Adrenal gland (tissue), 12 donors: ENCODE results near the gene PPP6R2. TPM values are rescaled to one million over a fixed set of nuclear protein-coding genes. Genes with fewer than 3 reads are reported as not detected.

Experiments used
- DNase-seq, 7 donors: peaks; one replicate each; pipeline ENCODE4 v3.0.0-alpha.2; 2019 to 2020
- H3K27ac ChIP-seq, 5 donors: fragments of 200-600 bp; sonication (generic) in 4 of 5; 1 replicate in 3 of 5; 2 replicates in 2 of 5; pipeline versions ENCODE4 v1.5.1 to v1.8.0; 2016 to 2020; ENCODE audit warnings: mild to moderate bottlenecking in 1 of 5
- H3K27me3 ChIP-seq: fragments of 200-600 bp; 2 replicates; pipeline ENCODE4 v1.8.0; 2021
- H3K36me3 ChIP-seq, 2 donors: fragments of 200-600 bp; replicated peaks in 1 of 2; 1 replicate in 1 of 2; 2 replicates in 1 of 2; pipeline versions ENCODE4 v1.5.1 to v1.8.0; 2018 to 2022
- H3K4me1 ChIP-seq, 2 donors: fragments of 200-600 bp; replicated peaks in 1 of 2; 1 replicate in 1 of 2; 2 replicates in 1 of 2; pipeline versions ENCODE4 v1.5.1 to v1.8.0; 2018 to 2021
- H3K4me3 ChIP-seq, 4 donors: fragments of 200-600 bp; sonication (generic) in 3 of 4; one replicate each; pipeline ENCODE4 v1.5.1; 2016 to 2018
- H3K9me3 ChIP-seq, 3 donors: fragments of 200-600 bp; sonication (generic) in 1 of 3; replicated peaks in 1 of 3; 1 replicate in 2 of 3; 2 replicates in 1 of 3; pipeline versions ENCODE4 v1.5.1 to v1.8.0; 2016 to 2021
- CTCF ChIP-seq, 6 experiments: fragments of 450-650 bp in 4 of 6; fragments of 200-600 bp in 2 of 6; sonication (generic) in 1 of 6; IDR thresholded peaks; 1 replicate in 5 of 6; 2 replicates in 1 of 6; pipeline versions ENCODE4 v1.5.1 to v1.8.0; 2016 to 2021; ENCODE audit warnings: antibody characterized with exemption in 6 of 6, mild to moderate bottlenecking in 2 of 6, moderate library complexity in 1 of 6
- POLR2A ChIP-seq, 2 donors: fragments of 450-650 bp; IDR thresholded peaks; one replicate each; pipeline ENCODE4 v1.6.1; 2017; ENCODE audit warnings: antibody characterized with exemption in 2 of 2, mild to moderate bottlenecking in 2 of 2, moderate library complexity in 1 of 2
- WGBS, 4 donors: extraction: QIAGEN DNeasy Blood & Tissue Kit in 2 of 4; methylation state at CpG; one replicate each; pipeline versions ENCODE4 v1.1.5 to v1.1.7; 2013 to 2017; 5-methylcytosine and 5-hydroxymethylcytosine counted together
- intact Hi-C, 2 donors: fragments of 100-400 bp; cut with DNase I; formaldehyde crosslinking; loops; one replicate each; pipeline versions ENCODE4 v1.14.1 to v1.15.0; 2022 to 2023
- polyA plus RNA-seq, 3 donors: library from polyadenylated mRNA; stranded (reverse); fragments of 200-250 nt in 2 of 3; fragments of 350-450 nt in 1 of 3; fragmentation: Illumina TruSeq in 1 of 3; extraction: RNeasy Lipid Tissue Mini Kit (QIAGEN cat#74804) in 1 of 3; gene quantifications; one replicate each; pipeline ENCODE4 v1.2.3, GENCODE V29; 2013 to 2014
- total RNA-seq, 9 donors: library from RNA; depleted of rRNA in 4 of 9; stranded (reverse); fragments of >200 nt in 4 of 9; fragments of 120-200 nt in 1 of 9; fragmentation: NEBNext Ultra II Directional in 1 of 9; extraction: Animal tissue kit (Norgen Biotek cat#: 25700) in 1 of 9; gene quantifications; one replicate each; pipeline versions ENCODE4 v1.1.0 to v1.2.4, GENCODE V29; 2013 to 2023
- donor health status: healthy with polysubstance abuse.
- donor health status: Bipolar disorder and iron deficiency.
- donor health status: DM: yes; HTN: yes; CAD: no.
- donor health status: DM: no; HTN: no; CAD: no.
- donor health status: DM: no; HTN: no; CAD: no.
- donor health status: DM: yes; HTN: yes; CAD: no.

PPP6R2 gene
- total and polyA plus RNA-seq, 12 donors, result 19.6 to 129 (median 73.0) TPM

GRCh38 chr22:50460938-50461337 lies 117.8 kb downstream of the PPP6R2 start:
- Histone ChIP-seq H3K36me3 (peaks cover 0 to 95% of the 10 kb centered on the region in 2 donors), H3K27me3 (no peaks in the 10 kb centered on the region), H3K4me3 (no peak overlapping the region), H3K9me3 (no peaks in the 10 kb centered on the region), H3K27ac (no peak overlapping the region), H3K4me1 (no peaks in the 10 kb centered on the region)
- WGBS, 4 donors, result 94 to 98% (median 97%) methylated on average over 14 to 17 of the region's 17 CpGs
- TF ChIP-seq CTCF (IDR thresholded peaks at IDR 0.05) (no peak), POLR2A (IDR thresholded peaks at IDR 0.05) (no peak)
- intact Hi-C loops, result no loop called here
- DNase-seq, result no peak

- no peaks in the 10 kb centered on the region for H3K9me3 ChIP-seq
- no peak overlapping the region for H3K4me3 ChIP-seq
- H3K27ac ChIP-seq, result no peak overlapping the region
- TF ChIP-seq POLR2A (IDR thresholded peaks at IDR 0.05), result no peak
- TF ChIP-seq CTCF (IDR thresholded peaks at IDR 0.05), result no peak
- no peaks in the 10 kb centered on the region for H3K4me1 ChIP-seq
- intact Hi-C loops, result no loop called here
- no peak for DNase-seq
- H3K27me3 ChIP-seq, result no peaks in the 10 kb centered on the region
- WGBS, 4 donors, result 95 to 96% (median 95%) methylated on average over 7 to 26 of the region's 26 CpGs; no CpG with 5 or more reads in 1 of the 4 donors
- peaks cover 0 to 95% of the 10 kb centered on the region in 2 donors for H3K36me3 ChIP-seq
Observed at GRCh38 chr22:50461536-50461935, 118.4 kb downstream of the PPP6R2 start.

GRCh38 chr22:50461979-50462540 lies 118.9 kb downstream of the PPP6R2 start:
- H3K9me3 ChIP-seq, result no peaks in the 10 kb centered on the region
- DNase-seq, result no peak
- no peak overlapping the region for H3K4me3 ChIP-seq
- no peaks in the 10 kb centered on the region for H3K4me1 ChIP-seq
- TF ChIP-seq POLR2A (IDR thresholded peaks at IDR 0.05) (no peak), CTCF (IDR thresholded peaks at IDR 0.05) (no peak)
- peaks cover 0 to 98% of the 10 kb centered on the region in 2 donors for H3K36me3 ChIP-seq
- intact Hi-C loops, result no loop called here
- 91 to 94% (median 94%) methylated on average over 12 to 30 of the region's 30 CpGs for WGBS, 4 donors
- H3K27me3 ChIP-seq, result no peaks in the 10 kb centered on the region
- no peak overlapping the region for H3K27ac ChIP-seq

GRCh38 chr22:50463188-50463900 lies 120.2 kb downstream of the PPP6R2 start:
- no peaks in the 10 kb centered on the region for H3K9me3 ChIP-seq
- H3K36me3 ChIP-seq, result peaks cover 0 to 97% of the 10 kb centered on the region in 2 donors

More at GRCh38 chr22:50463188-50463900, 120.2 kb downstream of the PPP6R2 start:
- TF ChIP-seq POLR2A (IDR thresholded peaks at IDR 0.05), result no peak
- Histone ChIP-seq H3K4me3 (no peak overlapping the region), H3K27me3 (no peaks in the 10 kb centered on the region), H3K4me1 (no peaks in the 10 kb centered on the region), H3K27ac (no peak overlapping the region)
- 88 to 94% (median 93%) methylated on average over 14 to 28 of the region's 28 CpGs for WGBS, 4 donors
- intact Hi-C loops, result no loop called here
- DNase-seq, result no peak
